K562 (cell line): ENCODE measurements around the gene DNAJC2. TPM values are rescaled to one million over a fixed set of nuclear protein-coding genes. Genes with fewer than 3 reads are reported as not detected.
A peak's percentile ranks its signal among the peaks of the same experiment; 100 is the strongest.

Experiments
- COPS2 ChIP-seq: fragments of 450-650 bp; conservative IDR thresholded peaks from 2 replicates; pipeline ENCODE4 v1.6.1; 2016; ENCODE audit warnings: mild to moderate bottlenecking, moderate library complexity
- CTCF ChIP-seq, 3 experiments: IDR thresholded peaks in 2 of 3; conservative IDR thresholded peaks in 1 of 3; 2 replicates each; pipeline ENCODE4 v1.5.1; 2011 to 2012; ENCODE audit warnings: low read length in 3 of 3, mild to moderate bottlenecking in 3 of 3, control low read depth in 2 of 3, improper control_type of control experiment in 1 of 3, inconsistent platforms in 1 of 3, low read depth in 1 of 3, mixed read lengths in 1 of 3, moderate library complexity in 1 of 3; ENCODE audit not compliant: insufficient read depth in 2 of 3
- E2F8 ChIP-seq: fragments of 450-650 bp; IDR thresholded peaks from 2 replicates; pipeline ENCODE4 v1.7.1; 2018; ENCODE audit warnings: mild to moderate bottlenecking, low read depth; ENCODE audit not compliant: partially characterized antibody
- FOXM1 ChIP-seq, 2 experiments: fragments of 450-650 bp in 1 of 2; sonication (generic) in 1 of 2; formaldehyde crosslinking in 1 of 2; IDR thresholded peaks; 2 replicates each; pipeline versions ENCODE4 v1.6.1 to v1.9.0; 2017 to 2022; ENCODE audit warnings: low read depth in 2 of 2, mild to moderate bottlenecking in 2 of 2, missing genetic modification reagents in 1 of 2, moderate library complexity in 1 of 2
- HINFP ChIP-seq: fragments of 450-650 bp; conservative IDR thresholded peaks from 2 replicates; pipeline ENCODE4 v1.6.1; 2016; ENCODE audit warnings: missing genetic modification characterization, low read depth, mild to moderate bottlenecking, control low read depth, missing compliant biosample characterization
- MAZ ChIP-seq, 2 experiments: fragments of 450-650 bp in 1 of 2; sonication (generic) in 1 of 2; formaldehyde crosslinking; IDR thresholded peaks in 1 of 2; conservative IDR thresholded peaks in 1 of 2; 2 replicates each; pipeline versions ENCODE4 v1.4.0 to v1.5.0; 2020; ENCODE audit warnings: mild to moderate bottlenecking in 1 of 2, missing genetic modification reagents in 1 of 2
- NFE2L1 ChIP-seq: fragments of 450-650 bp; IDR thresholded peaks from 2 replicates; pipeline ENCODE4 v1.6.1; 2016; ENCODE audit warnings: missing genetic modification characterization, low read depth, mild to moderate bottlenecking, missing compliant biosample characterization, moderate library complexity, borderline replicate concordance
- SMARCE1 ChIP-seq: fragments of 450-650 bp; IDR thresholded peaks from 2 replicates; pipeline ENCODE4 v1.7.1; 2016; ENCODE audit warnings: mild to moderate bottlenecking
- ZNF277 ChIP-seq: fragments of 250-450 bp; sonication (Bioruptor Pico); IDR thresholded peaks from 2 replicates; pipeline ENCODE4 v1.8.0; 2022; ENCODE audit warnings: inconsistent platforms, mild to moderate bottlenecking, moderate library complexity, borderline replicate concordance
- ZNF655 ChIP-seq: fragments of 250-450 bp; sonication (Bioruptor Pico); IDR thresholded peaks from 2 replicates; pipeline ENCODE4 v1.5.0; 2021
- polyA plus RNA-seq, 8 experiments: library from polyadenylated mRNA; depleted of rRNA in 4 of 8; stranded (reverse) in 5 of 8; unstranded in 3 of 8; fragments of >200 nt; fragmentation: Nextera tagmentation in 2 of 8; fragmentation: Illumina TruSeq in 1 of 8; extraction: Ambion mirVana in 2 of 8; extraction: Trizol in 1 of 8; gene quantifications; 2 replicates each; pipeline versions ENCODE4 v1.2.1 to v1.2.3, GENCODE V29; 2011 to 2014; ENCODE audit warnings: inconsistent platforms in 1 of 8, missing spikeins in 1 of 8
- total RNA-seq, 7 experiments: library from RNA; depleted of rRNA in 6 of 7; stranded (reverse); fragments of >200 nt in 6 of 7; fragmentation: Illumina TruSeq in 2 of 7; extraction: Trizol in 2 of 7; gene quantifications; 2 replicates each; pipeline versions ENCODE4 v1.2.1 to v1.2.3, GENCODE V29; 2011 to 2021; ENCODE audit warnings: low replicate concordance in 1 of 7
- TF ChIP-seq, protein P1 (sequence below): fragments of 250-450 bp; sonication (Bioruptor Pico); IDR thresholded peaks from 2 replicates; pipeline ENCODE4 v1.8.0; 2021; ENCODE audit warnings: moderate library complexity, mild to moderate bottlenecking, inconsistent platforms
- TF ChIP-seq, protein P2 (sequence below): fragments of 450-650 bp; IDR thresholded peaks from 2 replicates; pipeline ENCODE4 v1.6.1; 2016; ENCODE audit warnings: low read depth, mild to moderate bottlenecking, moderate library complexity

DNAJC2 gene
- total and polyA plus RNA-seq, 9 of the 15 experiments (the other 6 are each of a cell fraction or from before 2014, with no cell fraction given) = 40.2 to 157 (median 92.1) TPM

DNA sequence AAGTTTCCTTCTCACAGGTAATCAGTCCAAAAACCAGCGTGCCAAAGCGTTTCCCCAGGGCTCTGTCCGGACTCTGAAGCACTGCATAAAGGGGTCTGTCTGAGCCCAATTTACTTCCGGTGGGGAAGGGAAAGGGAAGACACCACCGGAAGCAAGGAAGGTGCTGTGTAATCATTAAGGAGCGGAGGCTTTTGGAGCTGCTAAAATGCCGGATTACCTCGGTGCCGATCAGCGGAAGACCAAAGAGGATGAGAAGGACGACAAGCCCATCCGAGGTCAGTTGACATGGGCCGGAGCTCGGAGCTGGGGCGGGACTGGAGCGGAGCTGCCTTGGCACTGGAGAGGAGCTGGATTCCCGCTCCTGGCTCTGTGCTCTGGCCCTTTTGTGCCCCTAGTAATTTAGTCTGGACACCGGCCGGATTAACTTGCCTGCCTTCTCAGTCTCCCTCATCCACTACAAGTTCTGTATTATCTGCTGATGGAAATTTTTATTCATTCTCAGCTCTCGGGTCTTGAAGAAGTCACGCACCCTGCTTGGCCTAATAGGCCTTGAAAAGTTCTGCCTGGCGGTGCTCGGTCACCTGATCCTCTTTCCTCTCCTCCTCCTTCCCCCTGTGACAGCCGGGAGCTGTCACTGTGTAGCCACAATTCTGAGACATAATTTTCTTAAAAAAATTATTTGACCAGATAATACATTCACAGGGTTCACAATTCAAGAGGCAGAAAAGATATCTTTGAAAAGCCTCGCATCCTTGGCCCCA is 3.1 kb upstream of the DNAJC2 start, which contains the start of gene PSMC2 (continued):
- TF ChIP-seq HINFP (tag) (no peak), CTCF (IDR thresholded peaks at IDR 0.05 in 2 of 3, conservative IDR thresholded peaks at IDR 0.05 in 1 of 3; ENCODE audit: insufficient read depth in 2 of 3, low read depth in 1 of 3, low read length in 3 of 3) (no peak), SMARCE1 (no peak; the same call in 1 of the 2 replicates), ZNF277 (no peak), COPS2 (no peak), MAZ (CRISPR knock-in tag; conservative IDR thresholded peaks at IDR 0.05 in 1 of 2, IDR thresholded peaks at IDR 0.05 in 1 of 2) (peak; percentile 58 to 77; a peak in 3 of 4 replicates), FOXM1 (IDR thresholded peaks at IDR 0.05; ENCODE audit: low read depth) (no peak), FOXM1 (CRISPR knock-in tag; IDR thresholded peaks at IDR 0.05; ENCODE audit: low read depth) (no peak), E2F8 (peak; percentile 88), ZNF655 (CRISPR knock-in tag) (no peak), NFE2L1 (tag) (no peak)
- TF ChIP-seq, protein P1, sequence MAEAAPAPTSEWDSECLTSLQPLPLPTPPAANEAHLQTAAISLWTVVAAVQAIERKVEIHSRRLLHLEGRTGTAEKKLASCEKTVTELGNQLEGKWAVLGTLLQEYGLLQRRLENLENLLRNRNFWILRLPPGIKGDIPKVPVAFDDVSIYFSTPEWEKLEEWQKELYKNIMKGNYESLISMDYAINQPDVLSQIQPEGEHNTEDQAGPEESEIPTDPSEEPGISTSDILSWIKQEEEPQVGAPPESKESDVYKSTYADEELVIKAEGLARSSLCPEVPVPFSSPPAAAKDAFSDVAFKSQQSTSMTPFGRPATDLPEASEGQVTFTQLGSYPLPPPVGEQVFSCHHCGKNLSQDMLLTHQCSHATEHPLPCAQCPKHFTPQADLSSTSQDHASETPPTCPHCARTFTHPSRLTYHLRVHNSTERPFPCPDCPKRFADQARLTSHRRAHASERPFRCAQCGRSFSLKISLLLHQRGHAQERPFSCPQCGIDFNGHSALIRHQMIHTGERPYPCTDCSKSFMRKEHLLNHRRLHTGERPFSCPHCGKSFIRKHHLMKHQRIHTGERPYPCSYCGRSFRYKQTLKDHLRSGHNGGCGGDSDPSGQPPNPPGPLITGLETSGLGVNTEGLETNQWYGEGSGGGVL (CRISPR knock-in tag) = no peak
- TF ChIP-seq, protein P2, sequence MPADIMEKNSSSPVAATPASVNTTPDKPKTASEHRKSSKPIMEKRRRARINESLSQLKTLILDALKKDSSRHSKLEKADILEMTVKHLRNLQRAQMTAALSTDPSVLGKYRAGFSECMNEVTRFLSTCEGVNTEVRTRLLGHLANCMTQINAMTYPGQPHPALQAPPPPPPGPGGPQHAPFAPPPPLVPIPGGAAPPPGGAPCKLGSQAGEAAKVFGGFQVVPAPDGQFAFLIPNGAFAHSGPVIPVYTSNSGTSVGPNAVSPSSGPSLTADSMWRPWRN = no peak
